ENCODE measurements around the gene DST. TPM values are rescaled to one million over a fixed set of nuclear protein-coding genes. Genes with fewer than 3 reads are reported as not detected.

Gene DST
- total RNA-seq, 1 donor from 2014 or later, result 450 TPM

- Histone ChIP-seq H3K27ac (no peak overlapping the region), H3K4me1 (no peaks in the 10 kb centered on the region), H3K36me3 (no peaks in the 10 kb centered on the region), H3K27me3 (no peaks in the 10 kb centered on the region), H3K4me3 (no peak overlapping the region), H3K9me3 (no peaks in the 10 kb centered on the region)
- TF ChIP-seq, protein P1, sequence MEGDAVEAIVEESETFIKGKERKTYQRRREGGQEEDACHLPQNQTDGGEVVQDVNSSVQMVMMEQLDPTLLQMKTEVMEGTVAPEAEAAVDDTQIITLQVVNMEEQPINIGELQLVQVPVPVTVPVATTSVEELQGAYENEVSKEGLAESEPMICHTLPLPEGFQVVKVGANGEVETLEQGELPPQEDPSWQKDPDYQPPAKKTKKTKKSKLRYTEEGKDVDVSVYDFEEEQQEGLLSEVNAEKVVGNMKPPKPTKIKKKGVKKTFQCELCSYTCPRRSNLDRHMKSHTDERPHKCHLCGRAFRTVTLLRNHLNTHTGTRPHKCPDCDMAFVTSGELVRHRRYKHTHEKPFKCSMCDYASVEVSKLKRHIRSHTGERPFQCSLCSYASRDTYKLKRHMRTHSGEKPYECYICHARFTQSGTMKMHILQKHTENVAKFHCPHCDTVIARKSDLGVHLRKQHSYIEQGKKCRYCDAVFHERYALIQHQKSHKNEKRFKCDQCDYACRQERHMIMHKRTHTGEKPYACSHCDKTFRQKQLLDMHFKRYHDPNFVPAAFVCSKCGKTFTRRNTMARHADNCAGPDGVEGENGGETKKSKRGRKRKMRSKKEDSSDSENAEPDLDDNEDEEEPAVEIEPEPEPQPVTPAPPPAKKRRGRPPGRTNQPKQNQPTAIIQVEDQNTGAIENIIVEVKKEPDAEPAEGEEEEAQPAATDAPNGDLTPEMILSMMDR (IDR thresholded peaks at IDR 0.05), result no peak
- ATAC-seq, result no peak
- DNase-seq, result no peak
- intact Hi-C loops (cut with DNase I), result no loop called here
Measured at GRCh38 chr6:56434606-56435005, 208.1 kb downstream of the DST start.

GRCh38 chr6:56433119-56433518, 209.6 kb downstream of the DST start:
- no peaks in the 10 kb centered on the region for H3K4me1 ChIP-seq
- intact Hi-C loops (cut with DNase I), result no loop called here
- TF ChIP-seq, protein P1 (IDR thresholded peaks at IDR 0.05), result no peak
- H3K36me3 ChIP-seq, result no peaks in the 10 kb centered on the region
- no peak overlapping the region for H3K27ac ChIP-seq
- DNase-seq (no peak), ATAC-seq (no peak)
- H3K9me3 ChIP-seq, result no peaks in the 10 kb centered on the region
- H3K27me3 ChIP-seq, result no peaks in the 10 kb centered on the region
- H3K4me3 ChIP-seq, result no peak overlapping the region

- DNase-seq (no peak), ATAC-seq (peak; percentile 10)
- TF ChIP-seq, protein P1 (IDR thresholded peaks at IDR 0.05), result no peak
- H3K9me3 ChIP-seq, result no peaks in the 10 kb centered on the region
- no peak overlapping the region for H3K27ac ChIP-seq
- H3K4me1 ChIP-seq, result no peaks in the 10 kb centered on the region
- no peak overlapping the region for H3K4me3 ChIP-seq
- no peaks in the 10 kb centered on the region for H3K36me3 ChIP-seq
- intact Hi-C loops (cut with DNase I), result no loop called here
- no peaks in the 10 kb centered on the region for H3K27me3 ChIP-seq
Measured at GRCh38 chr6:56432194-56432593, 210.5 kb downstream of the DST start.

DNA sequence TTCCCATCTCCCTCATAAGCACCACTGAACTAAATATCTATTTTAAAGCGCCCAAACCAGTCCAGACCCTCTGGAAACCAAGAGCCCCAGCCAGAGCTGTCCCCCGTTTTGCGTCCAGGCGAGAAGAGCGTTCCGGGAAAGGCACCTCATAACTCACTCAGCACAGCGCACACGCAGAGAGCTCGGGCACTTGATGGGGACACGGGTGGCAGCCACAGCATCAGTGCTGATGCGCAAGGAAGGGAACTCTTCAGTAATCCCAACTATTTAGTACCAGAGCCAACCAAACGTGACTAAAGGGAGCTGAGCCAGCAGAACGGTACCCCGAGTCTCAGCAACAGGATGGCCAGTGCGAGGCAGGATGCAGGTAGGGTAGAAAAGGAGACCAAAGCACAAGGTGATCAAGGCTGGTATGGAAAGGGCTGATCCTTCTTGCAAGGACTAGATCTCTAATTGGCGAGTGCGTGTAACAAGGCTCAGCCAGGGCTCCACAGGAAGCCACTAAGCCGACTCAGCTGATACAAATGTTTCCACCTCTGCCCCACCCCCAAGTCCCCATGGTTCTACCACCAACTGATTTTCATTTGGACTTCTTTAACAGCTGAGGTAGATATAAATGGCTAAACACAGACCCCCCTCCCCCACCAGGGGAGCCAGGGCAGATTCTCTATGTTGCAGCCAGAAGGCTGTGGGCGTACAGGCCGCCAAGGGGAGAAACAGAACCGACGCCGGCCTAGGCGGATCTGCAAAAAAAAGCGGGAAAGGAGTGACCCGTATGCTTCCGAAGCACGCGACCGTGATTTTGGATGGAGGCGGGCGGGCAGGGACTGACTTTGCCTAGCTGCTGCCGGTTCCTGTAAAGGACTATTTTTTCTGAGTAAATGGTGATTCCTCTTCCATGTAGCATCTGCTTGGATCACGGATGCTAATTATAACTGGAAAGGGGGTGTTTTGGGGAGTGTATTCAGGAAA, 211.8 kb downstream of the DST start:
- Histone ChIP-seq H3K27me3 (no peaks in the 10 kb centered on the region), H3K4me1 (no peaks in the 10 kb centered on the region), H3K4me3 (no peak overlapping the region), H3K27ac (no peak overlapping the region), H3K9me3 (no peaks in the 10 kb centered on the region), H3K36me3 (no peaks in the 10 kb centered on the region)
- ATAC-seq, result no peak
- intact Hi-C loops (cut with DNase I), result no loop called here
- TF ChIP-seq, protein P1 (IDR thresholded peaks at IDR 0.05), result no peak
- no peak for DNase-seq

GRCh38 chr6:56424542-56425083, 218.1 kb downstream of the DST start:
- no peak for DNase-seq
- Histone ChIP-seq H3K27ac (no peak overlapping the region), H3K27me3 (no peaks in the 10 kb centered on the region), H3K4me1 (no peaks in the 10 kb centered on the region), H3K4me3 (no peak overlapping the region), H3K36me3 (no peaks in the 10 kb centered on the region), H3K9me3 (no peaks in the 10 kb centered on the region)
- TF ChIP-seq, protein P1 (IDR thresholded peaks at IDR 0.05), result no peak
- no peak for ATAC-seq
- intact Hi-C loops (cut with DNase I), result no loop called here
